ENCODE results near the gene C7orf33.

- no peak for TF ChIP-seq POLR2A (IDR thresholded peaks at IDR 0.05; ENCODE audit: extremely low read depth, insufficient read length)
- TF ChIP-seq CTCF (IDR thresholded peaks at IDR 0.05; ENCODE audit: low read depth, low read length) = no peak
Measured at GRCh38 chr7:148572067-148572522, 18.5 kb upstream of the C7orf33 start.
